Stimulated activated CD4-positive, alpha-beta T cell treated with anti-CD3 and anti-CD28 coated beads, Interleukin-1b, Interleukin-23, amount 100 ng/mL, for 24 hours (primary cell): Measurements from ENCODE around the gene CXADR.
A peak's percentile ranks its signal among the peaks of the same experiment; 100 is the strongest.

Experiments used
- DNase-seq, 4 experiments: peaks; one replicate each; pipeline ENCODE4 v3.0.0-alpha.2; 2020; ENCODE audit warnings: low read depth in 4 of 4, low spot score in 1 of 4

Gene CXADR

GRCh38 chr21:17585875-17586450 is 73.1 kb downstream of the CXADR start:
- DNase-seq = no peak

DNA sequence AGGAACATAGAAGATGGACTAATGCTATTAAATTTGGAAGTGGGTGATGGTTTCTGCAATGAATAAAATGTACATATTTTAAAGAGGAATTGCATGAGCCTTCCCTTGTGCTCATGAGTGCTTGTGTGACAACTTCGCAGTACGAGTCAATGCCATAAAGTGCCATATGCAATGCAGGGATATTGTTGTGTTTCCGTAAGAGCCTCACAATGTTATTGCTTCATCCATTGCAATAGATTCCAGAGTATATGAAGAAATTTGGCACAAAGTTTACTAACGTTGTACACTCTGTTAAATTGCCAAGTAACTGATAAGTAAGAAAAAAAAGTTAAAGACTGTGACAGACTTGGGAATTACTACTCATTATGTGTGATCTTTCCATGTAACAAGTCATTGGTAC is 77.6 kb downstream of the CXADR start:
- no peak for DNase-seq

DNA sequence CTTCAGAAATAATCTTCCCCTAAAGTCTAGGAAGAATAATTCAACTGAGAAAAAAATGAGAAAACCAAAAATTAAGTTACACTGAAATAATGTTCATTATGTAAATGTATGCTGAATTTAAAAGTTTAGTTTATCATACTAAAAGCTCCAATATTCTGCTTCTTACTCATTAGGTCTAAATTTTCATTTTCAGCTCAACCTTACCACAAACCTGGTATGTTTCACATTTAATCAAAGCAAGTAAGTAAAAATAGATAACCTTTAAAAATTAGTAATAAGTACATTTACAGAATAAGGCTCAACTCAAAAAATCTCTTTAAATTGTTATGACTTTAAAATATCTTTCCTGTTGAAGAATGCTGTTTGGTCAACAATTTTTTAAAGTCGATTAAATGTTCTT is 84.8 kb downstream of the CXADR start:
- DNase-seq = no peak

- no peak for DNase-seq
Measured at GRCh38 chr21:17598437-17598836, 85.6 kb downstream of the CXADR start.

DNA sequence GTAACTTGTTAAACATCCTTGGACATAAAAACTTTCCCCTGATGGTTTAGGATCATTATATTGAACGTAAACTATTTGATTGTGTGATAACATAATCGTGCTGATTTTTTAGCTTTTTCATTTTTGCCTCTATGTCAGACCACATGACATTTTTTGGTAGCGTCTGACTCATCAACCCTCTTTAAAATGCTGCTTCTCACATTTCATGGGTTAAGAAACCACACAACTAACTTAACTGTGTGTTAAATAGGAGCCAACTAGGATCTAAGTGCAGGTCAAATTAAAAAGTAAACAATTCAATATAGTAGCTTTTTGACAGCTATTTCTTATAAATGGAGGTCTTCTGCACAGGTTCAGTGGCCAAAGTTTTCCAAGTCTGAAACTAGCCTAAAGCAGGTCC is 90.0 kb downstream of the CXADR start:
- no peak for DNase-seq

GRCh38 chr21:17607684-17608083 is 94.8 kb downstream of the CXADR start:
- DNase-seq = no peak

GRCh38 chr21:17609681-17610080 is 96.8 kb downstream of the CXADR start:
- DNase-seq = no peak

DNA sequence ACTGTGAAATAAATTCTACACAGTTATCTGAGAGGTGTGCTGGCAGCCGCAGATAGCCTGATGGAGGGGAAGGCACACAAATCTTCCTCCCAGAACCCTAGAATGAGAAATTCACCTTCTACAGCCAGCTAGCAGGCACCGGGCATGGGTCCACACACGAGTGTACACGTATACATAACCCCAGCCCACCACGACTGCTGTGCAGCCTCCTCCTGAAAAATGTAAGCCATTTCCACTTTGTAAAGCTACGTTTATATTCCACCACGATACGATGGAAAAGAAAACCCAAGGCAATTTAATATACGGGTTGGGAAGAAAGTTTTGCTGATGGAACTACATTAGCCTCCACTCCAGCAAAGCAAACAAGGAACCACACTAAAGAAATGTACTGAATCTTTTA is 98.1 kb downstream of the CXADR start:
- no peak for DNase-seq

GRCh38 chr21:17611414-17612022 is 98.7 kb downstream of the CXADR start:
- DNase-seq = peak; percentile 54 to 71 (median 60)

DNA sequence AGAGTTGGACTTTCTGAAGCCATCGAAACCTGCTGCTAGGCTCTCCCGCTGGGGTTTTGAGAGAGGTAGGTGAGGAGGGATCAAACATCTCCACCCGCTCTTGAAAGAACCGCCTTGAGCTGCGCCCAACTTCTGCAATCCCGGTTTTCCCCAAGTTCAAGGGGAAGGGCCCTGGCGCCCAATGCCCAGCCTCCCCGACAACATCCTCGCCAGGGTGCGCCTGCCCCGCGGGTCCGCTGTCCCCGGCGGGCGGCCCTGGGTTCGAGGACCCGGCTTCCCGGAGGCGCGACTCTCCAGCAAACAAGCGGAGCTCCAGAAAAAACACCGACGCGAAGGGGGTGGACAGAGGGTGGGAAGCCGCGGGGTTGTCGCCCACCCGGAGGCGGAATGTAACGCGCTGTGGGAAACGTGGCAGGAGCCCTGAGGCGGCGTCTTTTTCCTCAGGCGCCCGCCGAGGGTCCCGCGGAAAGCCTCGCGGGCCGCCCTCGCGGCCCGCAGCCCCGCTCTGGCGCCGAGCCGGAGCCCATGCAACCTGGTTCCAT is 99.3 kb downstream of the CXADR start:
- peak in 2 of 4 experiments; percentile 10 to 13 for DNase-seq

DNA sequence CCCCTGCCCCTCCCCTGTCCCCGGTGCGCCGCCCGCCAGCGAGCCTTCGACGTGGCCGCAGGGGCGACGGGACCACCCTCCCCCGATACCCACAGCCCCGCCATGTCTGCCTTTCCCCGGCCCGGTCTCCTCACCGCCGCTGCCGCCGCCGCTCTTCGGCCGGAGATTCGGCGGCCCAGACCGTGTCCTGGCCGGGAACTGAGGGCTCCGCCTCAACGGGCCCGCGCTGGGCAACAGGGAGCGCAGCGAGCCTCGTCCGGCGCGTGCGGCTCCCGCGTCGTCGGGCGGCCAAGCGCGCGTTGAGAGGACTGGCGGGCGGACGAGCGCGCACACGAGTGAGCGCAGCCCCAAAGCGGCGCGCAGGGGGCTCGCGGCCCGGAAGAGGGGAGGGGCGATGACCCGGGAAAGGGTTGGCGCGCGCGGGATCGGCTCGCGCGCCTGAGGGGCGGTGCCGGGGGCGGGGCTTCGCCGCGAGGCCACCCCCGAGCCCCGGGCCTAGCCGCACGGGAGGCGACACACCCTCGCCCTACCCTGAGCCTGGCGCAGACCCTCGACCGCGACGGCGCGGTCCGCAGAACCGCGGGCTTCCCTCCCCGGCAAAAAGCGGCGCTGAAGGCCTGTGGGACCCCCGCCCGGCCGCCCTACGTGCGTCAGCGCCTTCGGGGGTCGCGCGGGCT is 99.9 kb downstream of the CXADR start, which contains the start of gene BTG3:
Gene BTG3, minus strand, starts transcription at position 337 of the 677 bp plus-strand sequence. CDS start 3,757 bp downstream, outside the sequence.
- peak; percentile 45 to 79 (median 64) for DNase-seq

DNA sequence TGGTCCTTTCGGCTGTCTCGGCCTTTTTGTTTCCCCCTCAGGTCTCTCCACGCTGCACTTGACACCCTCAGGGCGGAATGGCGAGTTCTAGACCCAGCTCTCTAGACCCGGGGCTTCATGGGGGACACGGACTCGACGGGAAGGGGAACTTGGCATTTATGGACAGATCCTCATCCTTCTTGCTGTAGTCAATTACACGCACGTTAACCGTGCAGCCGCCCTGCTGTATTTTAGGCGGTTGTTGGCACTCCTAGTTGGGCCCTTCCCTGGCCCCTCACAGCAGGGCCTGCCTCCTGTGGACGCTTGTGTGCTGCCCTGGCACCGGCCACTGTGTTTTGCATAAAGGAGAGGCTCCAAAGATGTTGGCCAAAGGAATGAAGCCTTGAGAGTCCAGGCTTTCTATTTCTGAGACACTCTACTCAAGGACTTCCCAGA is 100.4 kb downstream of the CXADR start:
- DNase-seq = peak in 1 of 4 experiments; percentile 1

DNA sequence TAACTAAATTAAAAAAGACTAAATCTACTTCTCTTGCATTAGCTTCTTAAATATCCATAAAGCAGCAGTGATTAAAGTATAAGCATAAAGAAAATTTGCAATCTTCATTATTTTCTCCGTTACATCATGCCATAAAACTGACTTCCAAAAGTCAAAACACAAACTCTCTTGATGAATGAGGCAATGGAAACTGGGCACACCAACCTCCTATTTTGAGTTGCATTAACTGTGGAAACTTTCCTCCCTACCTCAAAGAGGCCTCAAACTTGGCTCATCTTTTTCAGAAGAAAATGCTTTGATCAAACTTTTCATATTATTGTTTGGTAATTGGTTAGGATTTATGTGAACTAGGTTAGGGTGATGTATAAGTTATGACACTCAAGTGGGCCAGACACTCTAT is 104.0 kb downstream of the CXADR start:
- DNase-seq = no peak

DNA sequence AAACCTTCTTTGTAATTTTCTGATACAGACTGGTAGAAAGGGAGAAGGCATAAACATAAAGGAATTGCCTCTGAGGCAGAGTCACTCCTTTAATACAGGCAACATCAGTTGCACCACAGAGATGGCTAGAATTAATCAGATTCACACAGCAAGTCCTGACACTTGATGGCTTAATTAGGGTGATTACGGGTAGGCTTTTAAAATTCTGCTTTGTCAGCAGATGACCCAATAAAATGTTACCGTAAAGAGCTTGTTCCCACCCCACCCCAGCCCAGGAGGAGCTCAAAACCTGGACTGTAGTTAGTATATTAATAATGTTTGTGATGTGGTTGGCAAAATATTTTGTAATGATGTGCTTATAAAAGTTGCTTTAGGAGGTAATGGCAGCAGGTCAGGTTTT is 109.2 kb downstream of the CXADR start:
- DNase-seq = no peak

DNA sequence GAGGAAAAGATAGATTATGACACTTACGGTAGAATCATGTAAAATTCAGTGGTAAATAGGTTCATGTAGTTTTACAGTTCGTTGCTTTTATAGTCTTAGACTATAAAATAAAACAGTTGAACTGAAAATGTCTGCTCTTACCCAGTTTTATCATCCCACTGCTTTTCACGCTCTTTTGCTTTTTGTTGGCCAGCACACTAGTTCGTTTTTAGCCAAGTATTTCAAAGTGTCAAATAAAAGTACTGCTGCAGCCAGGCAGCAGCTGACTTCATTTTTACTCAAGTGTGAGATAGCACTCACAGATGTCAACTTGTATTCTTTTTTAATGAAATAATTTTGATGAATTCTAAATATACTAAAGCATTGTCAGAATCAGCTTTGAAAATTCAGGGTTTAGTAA is 118.4 kb downstream of the CXADR start:
- DNase-seq = no peak

GRCh38 chr21:17636711-17637110 is 123.9 kb downstream of the CXADR start:
- no peak for DNase-seq

DNA sequence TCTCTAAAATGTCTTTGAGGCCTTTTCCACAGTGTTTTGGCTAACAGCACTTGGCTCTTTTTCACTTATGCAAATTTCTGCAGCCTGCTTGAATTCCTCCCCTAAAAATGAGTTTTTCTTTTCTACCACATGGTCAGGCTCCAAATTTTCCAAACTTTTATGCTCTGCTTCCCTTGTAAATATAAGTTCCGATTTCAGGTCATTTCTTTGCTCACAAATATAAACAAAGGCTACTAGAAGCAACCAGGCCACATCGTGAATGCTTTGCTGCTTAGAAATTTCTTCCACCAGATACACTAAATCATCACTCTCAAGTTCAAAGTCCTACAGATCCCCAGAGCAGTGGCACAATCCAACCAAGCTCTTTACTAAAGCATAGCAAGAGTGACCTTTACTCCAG is 128.0 kb downstream of the CXADR start:
- DNase-seq = no peak
